H4 (cell line): ENCODE data around the gene RSPRY1. TPM values are rescaled to one million over a fixed set of nuclear protein-coding genes. Genes with fewer than 3 reads are reported as not detected.
A peak's percentile ranks its signal among the peaks of the same experiment; 100 is the strongest.
"Not testable (repeated sequence)": the region's sequence is repeated elsewhere in the genome, so short reads cannot be mapped to it uniquely, and the experiment has no call there.

ENCODE experiments used
- DNase-seq: peaks from one replicate; pipeline ENCODE4 v3.0.0-alpha.2; 2015; ENCODE audit warnings: low spot score
- total RNA-seq: library from RNA; depleted of rRNA; stranded (reverse); fragments of >200 nt; shearing (Covaris generic); gene quantifications from 2 replicates; pipeline ENCODE4 v1.2.3, GENCODE V29; 2014

RSPRY1 gene
- total RNA-seq, 1 experiment from 2014 or later = 28.6 TPM

GRCh38 chr16:57271867-57272495 is 85.9 kb downstream of the RSPRY1 start:
- DNase-seq = no peak

- DNase-seq = no peak
Measured at GRCh38 chr16:57273359-57273758, 87.2 kb downstream of the RSPRY1 start.

- no peak for DNase-seq
Measured at GRCh38 chr16:57273826-57274225, 87.7 kb downstream of the RSPRY1 start.

GRCh38 chr16:57275946-57276345 is 89.8 kb downstream of the RSPRY1 start:
- DNase-seq = not testable (repeated sequence)

GRCh38 chr16:57276596-57276995 is 90.5 kb downstream of the RSPRY1 start:
- no peak for DNase-seq

GRCh38 chr16:57277586-57277985 is 91.5 kb downstream of the RSPRY1 start:
- peak; percentile 84 for DNase-seq

- DNase-seq = no peak
Measured at GRCh38 chr16:57278494-57278893, 92.4 kb downstream of the RSPRY1 start.

GRCh38 chr16:57279780-57280638 is 93.9 kb downstream of the RSPRY1 start:
- DNase-seq = no peak

GRCh38 chr16:57281791-57282190 is 95.7 kb downstream of the RSPRY1 start:
- DNase-seq = no peak

- no peak for DNase-seq
Measured at GRCh38 chr16:57282510-57283213, 96.5 kb downstream of the RSPRY1 start.

- no peak for DNase-seq
Measured at GRCh38 chr16:57283214-57283958, 97.3 kb downstream of the RSPRY1 start.

GRCh38 chr16:57283959-57284208 is 97.8 kb downstream of the RSPRY1 start:
- DNase-seq = no peak

GRCh38 chr16:57284209-57284951 is 98.3 kb downstream of the RSPRY1 start, which contains the start of gene PLLP:
PLLP (minus strand) TSS chr16:57284672; CDS start chr16:57284540, 132 bp downstream.
- DNase-seq = no peak

- DNase-seq = no peak
Measured at GRCh38 chr16:57284952-57285363, 98.8 kb downstream of the RSPRY1 start.

- DNase-seq = no peak
Measured at GRCh38 chr16:57285379-57285778, 99.2 kb downstream of the RSPRY1 start.

- DNase-seq = no peak
Measured at GRCh38 chr16:57289391-57290257, 103.5 kb downstream of the RSPRY1 start.
